Activated T-cell treated with anti-CD3 and anti-CD28 coated beads for 48 hours (primary cell): Measurements from ENCODE around the gene TLCD1.

Experiments used
- DNase-seq: peaks from one replicate; pipeline ENCODE4 v3.0.0-alpha.2; 2020; ENCODE audit warnings: low read depth

Gene TLCD1

GRCh38 chr17:28712705-28713415 is 13.2 kb downstream of the TLCD1 start:
- DNase-seq = no peak

GRCh38 chr17:28712032-28712704 is 13.9 kb downstream of the TLCD1 start:
- peak; percentile 62 for DNase-seq

- DNase-seq = no peak
These were observed 14.4 kb downstream of the TLCD1 start, which contains the start of gene PROCA1 for GRCh38 chr17:28711723-28712031. PROCA1 (minus strand) TSS chr17:28711888; CDS start chr17:28711660, 228 bp downstream.

- DNase-seq = peak; percentile 96
These were observed 14.9 kb downstream of the TLCD1 start for GRCh38 chr17:28710861-28711722.

GRCh38 chr17:28707339-28707720 is 18.7 kb downstream of the TLCD1 start:
- no peak for DNase-seq

- DNase-seq = no peak
These were observed 19.3 kb downstream of the TLCD1 start for GRCh38 chr17:28706471-28707338.

- no peak for DNase-seq
These were observed 20.2 kb downstream of the TLCD1 start for GRCh38 chr17:28705728-28706334.

GRCh38 chr17:28705074-28705659 is 20.9 kb downstream of the TLCD1 start:
- DNase-seq = no peak

GRCh38 chr17:28704219-28704858 is 21.7 kb downstream of the TLCD1 start:
- DNase-seq = no peak

- DNase-seq = no peak
These were observed 22.3 kb downstream of the TLCD1 start for GRCh38 chr17:28703552-28704218.

- DNase-seq = no peak
These were observed 23.3 kb downstream of the TLCD1 start for GRCh38 chr17:28702752-28703150.

- no peak for DNase-seq
These were observed 23.8 kb downstream of the TLCD1 start for GRCh38 chr17:28702026-28702751.

- no peak for DNase-seq
These were observed 25.1 kb downstream of the TLCD1 start for GRCh38 chr17:28700830-28701492.

GRCh38 chr17:28700278-28700677 is 25.8 kb downstream of the TLCD1 start:
- no peak for DNase-seq

- DNase-seq = no peak
These were observed 27.6 kb downstream of the TLCD1 start for GRCh38 chr17:28698253-28698941.

- no peak for DNase-seq
These were observed 32.2 kb downstream of the TLCD1 start for GRCh38 chr17:28693869-28694268.

GRCh38 chr17:28689011-28689410 is 37.0 kb downstream of the TLCD1 start:
- DNase-seq = no peak

- no peak for DNase-seq
These were observed 37.6 kb downstream of the TLCD1 start for GRCh38 chr17:28688481-28688880.
